A549 (cell line): ENCODE data around the gene ST3GAL6. TPM values are rescaled to one million over a fixed set of nuclear protein-coding genes. Genes with fewer than 3 reads are reported as not detected.

Source experiments
- ATAC-seq, 2 experiments: fragments of 200-7000 bp in 1 of 2; fragments of >200 bp in 1 of 2; cut with Nextera tagmentation in 1 of 2; cut with Tn5 transposase in 1 of 2; 3 replicates each; pipeline versions ENCODE4 v1.8.0 to v1.9.1; 2018 to 2020; ENCODE audit warnings: mild to moderate bottlenecking in 1 of 2, moderate library complexity in 1 of 2
- CTCF ChIA-PET: fragments of 300-600 bp; sonication (Branson Sonifier 250); formaldehyde crosslinking; extraction: SDS; loops from one replicate; lab custom pipeline; 2021; ENCODE audit warnings: antibody characterized with exemption, inconsistent platforms; lab: Yijun Ruan, JAX
- POLR2A ChIA-PET: fragments of 350-600 bp; formaldehyde crosslinking; extraction: SDS; loops from one replicate; lab custom pipeline; 2021; ENCODE audit warnings: antibody characterized with exemption, inconsistent platforms; lab: Yijun Ruan, JAX
- DNase-seq, 2 experiments: peaks; one replicate each; pipeline versions ENCODE4 v3.0.0 to v3.0.0-alpha.2; 2011 to 2016; ENCODE audit warnings: low read depth in 1 of 2, low spot score in 1 of 2
- FAIRE-seq: peaks from 2 replicates; lab custom pipeline; 2011; peaks lifted over from hg19 to GRCh38; lab: Jason Lieb, UNC
- H3K27ac ChIP-seq, 2 experiments: fragments of >200 bp; sonication (Bioruptor Twin); formaldehyde crosslinking; 3 replicates each; pipeline ENCODE4 v1.5.1; 2016 to 2017
- H3K4me1 ChIP-seq: fragments of >200 bp; sonication (Bioruptor Twin); formaldehyde crosslinking; 3 replicates; pipeline ENCODE4 v1.6.1; 2016
- H3K4me2 ChIP-seq: fragments of >200 bp; sonication (Bioruptor Twin); formaldehyde crosslinking; 3 replicates; pipeline ENCODE4 v1.6.1; 2016
- H3K4me3 ChIP-seq: fragments of >200 bp; sonication (Bioruptor Twin); formaldehyde crosslinking; 3 replicates; pipeline ENCODE4 v1.5.1; 2016
- H3K9me3 ChIP-seq: fragments of >200 bp; sonication (Bioruptor Twin); formaldehyde crosslinking; 3 replicates; pipeline ENCODE4 v1.6.1; 2016
- CBX2 ChIP-seq: fragments of 200-600 bp; sonication (generic); IDR thresholded peaks from 2 replicates; pipeline ENCODE4 v1.6.1; 2016; ENCODE audit warnings: low read depth, mild to moderate bottlenecking, borderline replicate concordance
- CEBPB ChIP-seq, 2 experiments: fragments of >200 bp in 1 of 2; sonication (Bioruptor Twin) in 1 of 2; formaldehyde crosslinking in 1 of 2; IDR thresholded peaks; 2 replicates each; pipeline ENCODE4 v1.6.1; 2012 to 2016
- EHMT2 ChIP-seq: fragments of 200-600 bp; sonication (generic); IDR thresholded peaks from 2 replicates; pipeline ENCODE4 v1.6.1; 2016; ENCODE audit warnings: antibody characterized with exemption, low read depth, mild to moderate bottlenecking, moderate library complexity
- ESRRA ChIP-seq: fragments of 150-350 bp; IDR thresholded peaks from 2 replicates; pipeline ENCODE4 v1.6.1; 2014; ENCODE audit warnings: mild to moderate bottlenecking, low read length, borderline replicate concordance
- FOSB ChIP-seq: fragments of 250-450 bp; sonication (Bioruptor Pico); IDR thresholded peaks from 2 replicates; pipeline ENCODE4 v1.5.0; 2020; ENCODE audit warnings: mild to moderate bottlenecking, moderate library complexity
- GATA3 ChIP-seq: IDR thresholded peaks from 2 replicates; pipeline ENCODE4 v1.6.1; 2012; ENCODE audit warnings: borderline replicate concordance
- HDAC2 ChIP-seq: fragments of 200-600 bp; sonication (generic); IDR thresholded peaks from 2 replicates; pipeline ENCODE4 v1.6.1; 2016
- HEYL ChIP-seq: fragments of 250-450 bp; sonication (Bioruptor Pico); IDR thresholded peaks from 2 replicates; pipeline ENCODE4 v1.8.0; 2021; ENCODE audit warnings: mild to moderate bottlenecking, moderate library complexity
- HMGXB4 ChIP-seq: fragments of 250-450 bp; sonication (Bioruptor Pico); IDR thresholded peaks from 2 replicates; pipeline ENCODE4 v1.5.0; 2021; ENCODE audit warnings: mild to moderate bottlenecking, moderate library complexity, borderline replicate concordance
- JUNB ChIP-seq: fragments of >200 bp; sonication (Bioruptor Twin); formaldehyde crosslinking; IDR thresholded peaks from 2 replicates; pipeline ENCODE4 v1.6.1; 2016
- KDM5A ChIP-seq: fragments of 200-600 bp; sonication (generic); IDR thresholded peaks from 2 replicates; pipeline ENCODE4 v1.6.1; 2016; ENCODE audit warnings: antibody characterized with exemption, mild to moderate bottlenecking
- MAFK ChIP-seq: fragments of 450-650 bp; IDR thresholded peaks from 2 replicates; pipeline ENCODE4 v1.6.1; 2014; ENCODE audit not compliant: partially characterized antibody
- MAZ ChIP-seq: fragments of 150-350 bp; IDR thresholded peaks from 2 replicates; pipeline ENCODE4 v1.6.1; 2014; ENCODE audit warnings: antibody characterized with exemption, low read depth, low read length, borderline replicate concordance
- RAD21 ChIP-seq, 2 experiments: fragments of >200 bp in 1 of 2; sonication (Bioruptor Twin) in 1 of 2; formaldehyde crosslinking in 1 of 2; IDR thresholded peaks in 1 of 2; conservative IDR thresholded peaks in 1 of 2; 2 replicates in 1 of 2; 3 replicates in 1 of 2; pipeline ENCODE4 v1.6.1; 2012 to 2018; ENCODE audit warnings: inconsistent platforms in 1 of 2
- RARB ChIP-seq: fragments of 250-450 bp; sonication (Bioruptor Pico); IDR thresholded peaks from 2 replicates; pipeline ENCODE4 v1.8.0; 2021; ENCODE audit warnings: mild to moderate bottlenecking, moderate library complexity
- TFCP2L1 ChIP-seq: fragments of 250-450 bp; sonication (Bioruptor Pico); IDR thresholded peaks from 2 replicates; pipeline ENCODE4 v1.5.0; 2021; ENCODE audit warnings: mild to moderate bottlenecking
- ZNF302 ChIP-seq: fragments of 250-450 bp; sonication (Bioruptor Pico); IDR thresholded peaks from 2 replicates; pipeline ENCODE4 v1.9.0; 2021; ENCODE audit warnings: inconsistent platforms, mild to moderate bottlenecking, moderate library complexity
- ZSCAN20 ChIP-seq: fragments of 250-450 bp; sonication (Bioruptor Pico); IDR thresholded peaks from 2 replicates; pipeline ENCODE4 v1.8.0; 2022; ENCODE audit warnings: mild to moderate bottlenecking, moderate library complexity
- WGBS: methylation state at CpG from one replicate; pipeline ENCODE4 v1.1.6; 2017; ENCODE audit errors: missing lambda C conversion rate; 5-methylcytosine and 5-hydroxymethylcytosine counted together
- polyA plus RNA-seq, 4 experiments: library from polyadenylated mRNA; depleted of rRNA in 3 of 4; stranded (reverse); fragments of >200 nt; fragmentation: RNase III in 1 of 4; extraction: RNeasy Plus Mini Kit Qiagen cat#74134 plus additional on column Dnase treatment in 1 of 4; gene quantifications; 2 replicates in 3 of 4; 3 replicates in 1 of 4; pipeline ENCODE4 v1.2.3, GENCODE V29; 2011 to 2017
- TF ChIP-seq, protein P1 (sequence below): fragments of >200 bp; sonication (Bioruptor Twin); formaldehyde crosslinking; IDR thresholded peaks from 2 replicates; pipeline ENCODE4 v1.6.1; 2016
- TF ChIP-seq, protein P2 (sequence below): fragments of >200 bp; sonication (Bioruptor Twin); formaldehyde crosslinking; IDR thresholded peaks from 3 replicates; pipeline ENCODE4 v1.5.1; 2016
- TF ChIP-seq, protein P3 (sequence below): fragments of 450-650 bp; IDR thresholded peaks from 2 replicates; pipeline ENCODE4 v1.6.1; 2014; ENCODE audit warnings: antibody characterized with exemption
- TF ChIP-seq, protein P4 (sequence below): fragments of 150-350 bp; IDR thresholded peaks from 2 replicates; pipeline ENCODE4 v1.6.1; 2014; ENCODE audit warnings: low read depth, mild to moderate bottlenecking, low read length

Gene ST3GAL6
- polyA plus RNA-seq, 2 of the 4 experiments (the other 2 are of a cell fraction): 1.1 to 1.4 TPM

DNA sequence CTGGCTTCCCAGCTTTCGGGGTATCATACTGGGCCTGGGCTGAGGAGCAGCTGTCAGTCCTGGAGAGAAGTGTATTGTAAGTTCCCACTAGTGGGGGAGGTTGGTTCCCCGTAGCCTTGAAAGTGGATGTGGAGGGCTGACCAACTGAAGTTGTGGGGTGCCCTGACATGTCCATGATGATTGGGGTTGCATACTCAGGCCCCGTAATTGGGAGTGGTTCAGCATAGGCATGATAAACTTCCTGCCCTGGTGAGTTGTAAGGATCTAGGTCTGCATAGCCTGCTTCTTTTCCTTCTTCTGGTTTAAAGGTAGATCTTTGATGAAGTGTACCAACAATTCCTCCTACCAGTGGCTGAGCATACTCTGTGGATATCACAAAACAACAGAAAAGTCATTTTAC lies 36.3 kb downstream of the ST3GAL6 start:
- Histone ChIP-seq H3K27ac (no peak overlapping the region), H3K4me2 (no peak overlapping the region), H3K9me3 (no peaks in the 10 kb centered on the region), H3K4me1 (no peaks in the 10 kb centered on the region), H3K4me3 (no peak overlapping the region)
- POLR2A ChIA-PET: no interaction called here
- CTCF ChIA-PET: interaction anchor here (1.6 to 2.3 kb wide), 2 partner anchors 16 to 195 kb away, joined by 4 to 7 read pairs; no protein-coding TSS in a partner anchor
- DNase-seq (no peak), FAIRE-seq (no peak), ATAC-seq (peak; percentile 8 to 40; a peak in 3 of 6 replicates)
- 88% methylated on average over 3 of the region's 3 CpGs for WGBS
- no peak for TF ChIP-seq ZNF302
- TF ChIP-seq JUNB: no peak
- TF ChIP-seq HDAC2: no peak
- no peak for TF ChIP-seq FOSB (CRISPR knock-in tag)
- TF ChIP-seq, protein P1, sequence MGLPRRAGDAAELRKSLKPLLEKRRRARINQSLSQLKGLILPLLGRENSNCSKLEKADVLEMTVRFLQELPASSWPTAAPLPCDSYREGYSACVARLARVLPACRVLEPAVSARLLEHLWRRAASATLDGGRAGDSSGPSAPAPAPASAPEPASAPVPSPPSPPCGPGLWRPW: no peak

DNA sequence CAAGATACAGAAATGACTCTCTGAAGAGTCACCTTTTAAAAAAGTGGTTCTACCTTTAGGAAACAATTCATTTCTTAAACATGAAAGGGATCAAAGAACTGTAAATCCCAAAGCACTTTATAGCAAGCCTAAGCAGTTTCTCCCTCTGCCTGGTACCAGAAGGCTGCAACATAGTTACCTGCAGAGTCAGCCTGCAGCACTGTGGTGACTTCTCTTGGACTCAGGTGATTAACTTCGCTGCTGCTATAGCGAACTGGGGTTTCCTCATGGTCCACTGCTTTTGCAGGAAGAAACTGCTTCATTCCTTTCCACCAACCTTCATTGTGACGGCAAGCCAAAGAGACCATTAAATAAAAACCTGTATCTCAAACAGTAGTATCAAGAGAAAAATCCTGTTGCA lies 37.3 kb downstream of the ST3GAL6 start:
- Histone ChIP-seq H3K4me1 (no peaks in the 10 kb centered on the region), H3K27ac (no peak overlapping the region), H3K4me3 (no peak overlapping the region), H3K4me2 (no peak overlapping the region), H3K9me3 (no peaks in the 10 kb centered on the region)
- ATAC-seq (peak; percentile 36 to 42; a peak in 3 of 6 replicates), DNase-seq (no peak), FAIRE-seq (no peak)
- CTCF ChIA-PET: interaction anchor here (1.3 kb wide), 1 partner anchor 10 kb away, joined by 4 read pairs; no protein-coding TSS in a partner anchor
- TF ChIP-seq ESRRA: no peak
- no peak for TF ChIP-seq GATA3
- TF ChIP-seq MAFK: no peak
- no peak for TF ChIP-seq ZSCAN20 (CRISPR knock-in tag)
- TF ChIP-seq RARB (CRISPR knock-in tag): no peak
- TF ChIP-seq CEBPB (IDR thresholded peaks at IDR 0.05): no peak
- TF ChIP-seq RAD21 (conservative IDR thresholded peaks at IDR 0.05 in 1 of 2, IDR thresholded peaks at IDR 0.05 in 1 of 2): no peak
- TF ChIP-seq KDM5A: no peak
- no peak for TF ChIP-seq EHMT2
- POLR2A ChIA-PET: no interaction called here
- WGBS: 71% methylated on average over 3 of the region's 3 CpGs

- no peaks in the 10 kb centered on the region for H3K9me3 ChIP-seq
- CTCF ChIA-PET: interaction anchor here (0.7 to 1.3 kb wide), 3 partner anchors 9 to 27 kb away, joined by 3 to 4 read pairs (median 3); no protein-coding TSS in a partner anchor
- WGBS: 91% methylated on average over 7 of the region's 7 CpGs
- H3K4me3 ChIP-seq: no peak overlapping the region
- FAIRE-seq (no peak), ATAC-seq (peak; percentile 48 to 62; a peak in 4 of 6 replicates), DNase-seq (no peak)
- no peak overlapping the region for H3K27ac ChIP-seq
- H3K4me1 ChIP-seq: no peaks in the 10 kb centered on the region
- TF ChIP-seq, protein P2, sequence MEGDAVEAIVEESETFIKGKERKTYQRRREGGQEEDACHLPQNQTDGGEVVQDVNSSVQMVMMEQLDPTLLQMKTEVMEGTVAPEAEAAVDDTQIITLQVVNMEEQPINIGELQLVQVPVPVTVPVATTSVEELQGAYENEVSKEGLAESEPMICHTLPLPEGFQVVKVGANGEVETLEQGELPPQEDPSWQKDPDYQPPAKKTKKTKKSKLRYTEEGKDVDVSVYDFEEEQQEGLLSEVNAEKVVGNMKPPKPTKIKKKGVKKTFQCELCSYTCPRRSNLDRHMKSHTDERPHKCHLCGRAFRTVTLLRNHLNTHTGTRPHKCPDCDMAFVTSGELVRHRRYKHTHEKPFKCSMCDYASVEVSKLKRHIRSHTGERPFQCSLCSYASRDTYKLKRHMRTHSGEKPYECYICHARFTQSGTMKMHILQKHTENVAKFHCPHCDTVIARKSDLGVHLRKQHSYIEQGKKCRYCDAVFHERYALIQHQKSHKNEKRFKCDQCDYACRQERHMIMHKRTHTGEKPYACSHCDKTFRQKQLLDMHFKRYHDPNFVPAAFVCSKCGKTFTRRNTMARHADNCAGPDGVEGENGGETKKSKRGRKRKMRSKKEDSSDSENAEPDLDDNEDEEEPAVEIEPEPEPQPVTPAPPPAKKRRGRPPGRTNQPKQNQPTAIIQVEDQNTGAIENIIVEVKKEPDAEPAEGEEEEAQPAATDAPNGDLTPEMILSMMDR: peak; percentile 13; the same call in 1 of the 3 replicates
- TF ChIP-seq TFCP2L1 (CRISPR knock-in tag): no peak
- POLR2A ChIA-PET: no interaction called here
- H3K4me2 ChIP-seq: no peak overlapping the region
Measured at GRCh38 chr3:98801043-98801747, 38.1 kb downstream of the ST3GAL6 start.

- ATAC-seq: no peak
- TF ChIP-seq MAZ (no peak), HMGXB4 (CRISPR knock-in tag) (no peak), CBX2 (no peak), TFCP2L1 (CRISPR knock-in tag) (no peak), RARB (CRISPR knock-in tag) (no peak), ZSCAN20 (CRISPR knock-in tag) (no peak), HEYL (no peak), CEBPB (IDR thresholded peaks at IDR 0.05) (no peak)
- TF ChIP-seq, protein P1: no peak
- TF ChIP-seq, protein P3, sequence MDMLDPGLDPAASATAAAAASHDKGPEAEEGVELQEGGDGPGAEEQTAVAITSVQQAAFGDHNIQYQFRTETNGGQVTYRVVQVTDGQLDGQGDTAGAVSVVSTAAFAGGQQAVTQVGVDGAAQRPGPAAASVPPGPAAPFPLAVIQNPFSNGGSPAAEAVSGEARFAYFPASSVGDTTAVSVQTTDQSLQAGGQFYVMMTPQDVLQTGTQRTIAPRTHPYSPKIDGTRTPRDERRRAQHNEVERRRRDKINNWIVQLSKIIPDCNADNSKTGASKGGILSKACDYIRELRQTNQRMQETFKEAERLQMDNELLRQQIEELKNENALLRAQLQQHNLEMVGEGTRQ: no peak
- TF ChIP-seq, protein P4, sequence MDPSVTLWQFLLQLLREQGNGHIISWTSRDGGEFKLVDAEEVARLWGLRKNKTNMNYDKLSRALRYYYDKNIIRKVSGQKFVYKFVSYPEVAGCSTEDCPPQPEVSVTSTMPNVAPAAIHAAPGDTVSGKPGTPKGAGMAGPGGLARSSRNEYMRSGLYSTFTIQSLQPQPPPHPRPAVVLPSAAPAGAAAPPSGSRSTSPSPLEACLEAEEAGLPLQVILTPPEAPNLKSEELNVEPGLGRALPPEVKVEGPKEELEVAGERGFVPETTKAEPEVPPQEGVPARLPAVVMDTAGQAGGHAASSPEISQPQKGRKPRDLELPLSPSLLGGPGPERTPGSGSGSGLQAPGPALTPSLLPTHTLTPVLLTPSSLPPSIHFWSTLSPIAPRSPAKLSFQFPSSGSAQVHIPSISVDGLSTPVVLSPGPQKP: no peak
Measured at GRCh38 chr3:98805571-98805970, 42.4 kb downstream of the ST3GAL6 start.

More at GRCh38 chr3:98805571-98805970, 42.4 kb downstream of the ST3GAL6 start:
- WGBS: 94% methylated on average over 6 of the region's 6 CpGs
- Histone ChIP-seq H3K4me2 (no peak overlapping the region), H3K4me1 (peaks cover 7% of the 10 kb centered on the region; the same call in 2 of the 3 replicates), H3K27ac (no peak overlapping the region), H3K4me3 (no peak overlapping the region), H3K9me3 (no peaks in the 10 kb centered on the region)
- no peak for FAIRE-seq
- CTCF ChIA-PET: interaction anchor here (1.6 to 1.8 kb wide), 2 partner anchors 12 to 188 kb away, joined by 5 to 8 read pairs; no protein-coding TSS in a partner anchor
- no peak for DNase-seq
- POLR2A ChIA-PET: no interaction called here
